ENCODE results near the gene HOXA4.

Gene HOXA4

GRCh38 chr7:27169658-27170425 is 39.3 kb upstream of the HOXA4 start:
- DNase-seq (ENCODE audit: low spot score): no peak

GRCh38 chr7:27168265-27168947 is 37.8 kb upstream of the HOXA4 start:
- no peak for DNase-seq (ENCODE audit: low spot score)

- no peak for DNase-seq (ENCODE audit: low spot score)
Observed at GRCh38 chr7:27167916-27168264, 37.3 kb upstream of the HOXA4 start.

DNA sequence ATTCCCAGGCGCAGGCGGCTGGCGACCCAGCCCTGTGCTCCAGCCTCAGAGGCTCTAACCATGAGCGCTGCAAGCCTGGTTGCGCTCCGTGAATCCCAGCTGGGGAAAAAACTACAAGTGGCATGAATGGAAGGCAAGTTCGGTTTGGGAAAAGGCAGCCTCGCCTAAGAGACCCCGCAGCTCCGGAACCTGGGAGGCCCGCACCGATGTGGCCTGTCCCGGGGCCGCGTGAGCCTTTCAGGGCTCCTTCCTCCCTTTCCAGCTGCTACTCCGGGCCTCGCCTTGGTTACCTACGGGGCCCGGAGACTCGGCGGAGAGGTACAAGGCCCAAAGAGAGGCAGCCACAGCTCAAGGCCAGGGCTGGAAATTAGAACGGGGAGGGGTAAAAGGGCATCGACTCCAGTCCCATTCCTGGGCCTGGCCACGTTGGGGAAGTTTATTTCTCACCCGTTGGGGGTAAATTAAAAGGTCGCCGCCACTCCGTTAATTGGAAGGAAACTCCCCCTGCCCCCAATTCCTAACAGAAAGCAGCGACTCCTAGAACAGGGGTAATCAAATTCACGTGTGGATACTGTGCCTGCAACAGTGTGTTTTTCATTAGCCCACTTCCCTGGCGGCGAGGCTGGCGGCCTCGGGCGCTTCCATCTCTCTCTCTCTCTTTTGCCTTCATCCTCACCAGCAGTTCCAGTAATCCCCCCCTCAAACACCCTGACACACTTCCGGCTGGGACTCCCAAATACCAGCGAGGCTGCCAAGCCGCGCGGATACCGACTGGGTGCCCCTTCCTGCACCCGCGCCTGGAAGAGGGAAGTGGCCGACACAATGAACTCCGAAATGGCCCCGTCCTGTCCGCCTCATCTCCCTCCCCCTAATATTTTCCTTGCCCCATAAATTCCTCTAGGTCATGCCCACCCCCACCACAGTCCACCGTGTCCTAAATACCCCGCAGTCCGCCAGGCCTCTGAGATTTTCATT is 36.3 kb upstream of the HOXA4 start:
- DNase-seq (ENCODE audit: low spot score): no peak

DNA sequence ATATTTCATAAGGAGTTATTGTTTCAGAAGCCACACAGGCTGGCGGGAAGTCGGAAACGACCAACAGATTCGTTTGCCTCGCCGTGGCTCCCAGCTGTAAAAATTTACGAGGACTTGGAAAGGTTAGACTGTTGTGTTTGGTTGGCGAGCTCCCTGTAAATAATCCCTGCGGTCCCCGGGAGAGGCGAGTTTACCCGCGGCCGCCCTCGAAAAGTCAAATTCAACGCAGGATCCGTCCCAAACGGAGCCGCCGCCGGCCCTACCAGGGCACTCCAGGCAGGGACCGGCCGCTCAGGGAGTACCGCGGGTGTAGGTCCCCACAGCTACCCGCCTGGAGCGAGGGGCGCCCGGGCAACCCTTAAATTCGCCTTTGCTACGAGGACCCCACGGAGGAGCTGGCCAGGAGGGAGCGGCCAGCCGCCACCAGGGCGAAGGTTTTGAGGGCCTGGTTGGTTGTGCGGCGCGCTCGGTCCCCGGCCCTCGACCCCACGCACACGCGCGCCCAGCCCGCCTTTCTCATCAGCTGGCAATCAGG is 35.5 kb upstream of the HOXA4 start:
- no peak for DNase-seq (ENCODE audit: low spot score)

- DNase-seq (ENCODE audit: low spot score): no peak
Observed at GRCh38 chr7:27165089-27165995, 34.8 kb upstream of the HOXA4 start, which contains the start of gene HOXA9. Gene HOXA9 (minus strand): TSS chr7:27165537. CDS start chr7:27165457, 80 bp downstream.

GRCh38 chr7:27164367-27165088 is 34.0 kb upstream of the HOXA4 start:
- no peak for DNase-seq (ENCODE audit: low spot score)

DNA sequence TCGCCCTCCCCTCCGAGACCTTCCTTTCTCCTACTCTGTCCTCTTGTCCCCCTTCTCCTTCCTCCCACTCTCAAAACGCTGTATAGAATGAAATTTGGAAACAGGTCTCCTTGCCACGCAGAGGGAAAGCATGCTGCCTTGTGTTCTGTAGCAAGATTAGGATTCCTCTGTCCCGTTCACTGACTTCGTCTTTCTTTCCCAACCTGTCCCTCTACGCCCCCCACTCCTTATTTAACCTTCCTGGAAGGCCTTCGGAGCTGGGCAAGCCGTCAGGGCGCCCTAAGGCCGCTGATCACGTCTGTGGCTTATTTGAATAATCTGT is 33.4 kb upstream of the HOXA4 start:
- no peak for DNase-seq (ENCODE audit: low spot score)

DNA sequence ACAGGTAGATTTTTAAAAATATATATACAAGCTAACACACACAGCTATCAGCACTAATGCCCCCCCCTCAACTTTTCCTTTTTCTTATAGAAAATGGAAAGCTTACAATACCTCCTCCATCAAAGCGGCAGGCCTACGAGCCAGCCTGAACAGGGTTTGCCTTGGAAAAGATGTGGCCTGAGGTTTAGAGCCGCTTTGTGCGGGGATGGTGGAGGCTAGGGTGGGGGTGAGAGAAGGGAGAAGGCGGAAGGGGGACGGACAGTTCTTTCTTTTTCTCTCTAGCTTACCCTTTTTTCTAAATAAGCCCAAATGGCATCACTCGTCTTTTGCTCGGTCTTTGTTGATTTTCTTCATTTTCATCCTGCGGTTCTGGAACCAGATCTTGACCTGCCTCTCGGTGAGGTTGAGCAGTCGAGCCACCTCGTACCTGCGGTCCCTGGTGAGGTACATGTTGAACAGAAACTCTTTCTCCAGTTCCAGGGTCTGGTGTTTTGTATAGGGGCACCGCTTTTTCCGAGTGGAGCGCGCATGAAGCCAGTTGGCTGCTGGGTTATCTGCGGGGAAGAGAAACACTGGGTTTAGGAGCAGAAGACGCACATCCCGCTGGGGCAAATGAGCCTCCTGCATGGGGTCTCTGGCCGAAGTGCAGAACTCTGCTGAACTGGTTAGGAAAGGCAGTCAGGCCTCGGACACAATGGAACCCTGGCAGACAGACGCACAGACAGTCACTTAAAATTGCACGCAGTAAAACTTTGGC is 32.9 kb upstream of the HOXA4 start:
- DNase-seq (ENCODE audit: low spot score): no peak

GRCh38 chr7:27162561-27163287 is 32.2 kb upstream of the HOXA4 start:
- DNase-seq (ENCODE audit: low spot score): no peak

DNA sequence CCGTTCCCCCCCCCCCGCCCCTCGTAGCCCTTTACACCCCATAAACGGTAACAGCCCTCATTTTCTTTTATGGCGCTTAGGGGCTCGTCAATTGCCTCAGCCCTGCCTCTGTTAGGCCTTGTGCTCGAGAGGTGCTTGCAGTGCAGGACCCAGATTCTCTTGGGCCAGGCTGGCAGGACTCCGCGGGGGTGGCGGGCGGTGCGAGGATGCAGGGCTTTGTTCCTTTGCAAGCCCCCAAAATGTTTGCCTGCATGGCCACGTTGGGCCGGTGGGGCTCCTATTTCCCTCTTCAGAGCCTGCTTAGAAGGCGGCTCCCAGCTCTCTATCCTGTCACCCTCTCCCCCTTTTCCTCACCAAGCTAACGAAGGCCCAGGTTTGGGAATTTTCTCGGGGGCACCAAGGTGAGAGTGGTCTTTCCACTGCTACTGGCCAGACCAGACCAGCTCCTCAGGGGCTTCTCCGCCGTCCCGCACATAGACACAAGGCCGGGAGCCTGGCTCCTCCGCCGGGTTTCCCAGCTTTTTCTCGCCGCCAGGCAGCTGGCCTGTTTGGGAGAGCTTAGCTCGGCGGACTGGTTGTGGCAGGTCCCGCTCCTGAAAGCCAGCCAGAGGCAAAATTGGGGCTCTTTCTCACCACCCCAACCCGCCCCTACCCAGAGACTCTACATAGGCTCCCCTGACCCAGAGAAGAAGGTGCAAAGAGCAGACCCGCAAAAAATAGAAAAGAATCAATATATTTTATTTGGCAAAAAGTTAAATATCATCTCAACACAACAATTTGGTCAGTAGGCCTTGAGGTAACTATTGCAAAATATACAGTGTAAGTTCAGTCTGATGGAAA is 31.4 kb upstream of the HOXA4 start:
- DNase-seq (ENCODE audit: low spot score): no peak

DNA sequence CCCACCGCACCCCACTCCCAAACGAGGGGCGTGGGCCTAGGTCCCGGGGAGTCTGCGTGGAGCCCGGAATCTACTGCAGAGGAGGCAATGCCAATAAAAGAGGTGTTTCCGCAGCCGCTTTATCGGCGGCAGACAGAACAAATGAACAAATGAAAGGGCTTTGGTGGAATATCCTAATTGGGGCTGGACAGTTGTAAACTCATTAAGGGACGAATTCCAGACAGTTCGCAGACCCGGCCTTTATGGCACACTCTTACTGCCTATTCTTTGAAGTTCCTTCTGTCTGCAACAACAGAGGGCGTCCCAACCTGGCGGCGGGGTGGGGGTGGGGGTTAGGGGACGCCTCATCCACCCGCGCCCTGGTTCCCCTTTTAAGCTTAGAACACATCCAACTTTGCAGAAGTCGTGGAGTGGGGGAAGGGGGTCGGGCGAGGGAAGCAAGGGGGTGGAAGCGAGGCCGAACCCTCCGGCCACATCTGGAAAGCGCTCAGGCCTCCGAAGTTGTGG is 30.7 kb upstream of the HOXA4 start:
- no peak for DNase-seq (ENCODE audit: low spot score)

GRCh38 chr7:27160546-27161213 is 30.1 kb upstream of the HOXA4 start:
- DNase-seq (ENCODE audit: low spot score): peak; percentile 92

GRCh38 chr7:27160145-27160545 is 29.6 kb upstream of the HOXA4 start:
- DNase-seq (ENCODE audit: low spot score): no peak

- no peak for DNase-seq (ENCODE audit: low spot score)
Observed at GRCh38 chr7:27159266-27160144, 28.9 kb upstream of the HOXA4 start.

Data from HuH-7 (cell line).